SK-N-MC (cell line): ENCODE data around the gene AFF3.

Experiments
- DNase-seq: peaks from one replicate; pipeline ENCODE4 v3.0.0-alpha.2; 2011; ENCODE audit warnings: low read depth, low spot score
- H3K27ac ChIP-seq: fragments of 200-600 bp; sonication (generic); 2 replicates; pipeline ENCODE4 v1.5.1; 2016; ENCODE audit warnings: mixed run types
- H3K36me3 ChIP-seq: fragments of 200-600 bp; sonication (generic); 2 replicates; pipeline ENCODE4 v1.6.1; 2017; ENCODE audit warnings: antibody characterized with exemption, low read length, mixed read lengths; ENCODE audit not compliant: insufficient read depth
- H3K4me3 ChIP-seq: fragments of 200-600 bp; sonication (generic); 2 replicates; pipeline ENCODE4 v1.5.1; 2016
- H3K9ac ChIP-seq: fragments of 200-600 bp; sonication (generic); 2 replicates; pipeline ENCODE4 v1.8.0; 2017; ENCODE audit warnings: mixed run types, mixed read lengths; ENCODE audit not compliant: insufficient read length
- H3K9me3 ChIP-seq: fragments of 200-600 bp; sonication (generic); 2 replicates; pipeline ENCODE4 v1.6.1; 2017; ENCODE audit warnings: low read depth, mild to moderate bottlenecking, antibody characterized with exemption, low read length, moderate library complexity, mixed read lengths
- EZH2 ChIP-seq: fragments of 200-600 bp; sonication (generic); IDR thresholded peaks from one replicate; pipeline ENCODE4 v1.6.1; 2017; ENCODE audit warnings: antibody characterized with exemption
- FOXP2 ChIP-seq: optimal IDR thresholded peaks from 2 replicates; pipeline ENCODE3; 2011; ENCODE audit warnings: mild to moderate bottlenecking, moderate library complexity; ENCODE audit not compliant: insufficient read depth; ENCODE audit errors: extremely low read length, control extremely low read depth
- POLR2AphosphoS5 ChIP-seq: IDR thresholded peaks from 2 replicates; pipeline ENCODE4 v1.6.1; 2012; ENCODE audit warnings: mild to moderate bottlenecking, low read depth, low read length, borderline replicate concordance

AFF3 gene

DNA sequence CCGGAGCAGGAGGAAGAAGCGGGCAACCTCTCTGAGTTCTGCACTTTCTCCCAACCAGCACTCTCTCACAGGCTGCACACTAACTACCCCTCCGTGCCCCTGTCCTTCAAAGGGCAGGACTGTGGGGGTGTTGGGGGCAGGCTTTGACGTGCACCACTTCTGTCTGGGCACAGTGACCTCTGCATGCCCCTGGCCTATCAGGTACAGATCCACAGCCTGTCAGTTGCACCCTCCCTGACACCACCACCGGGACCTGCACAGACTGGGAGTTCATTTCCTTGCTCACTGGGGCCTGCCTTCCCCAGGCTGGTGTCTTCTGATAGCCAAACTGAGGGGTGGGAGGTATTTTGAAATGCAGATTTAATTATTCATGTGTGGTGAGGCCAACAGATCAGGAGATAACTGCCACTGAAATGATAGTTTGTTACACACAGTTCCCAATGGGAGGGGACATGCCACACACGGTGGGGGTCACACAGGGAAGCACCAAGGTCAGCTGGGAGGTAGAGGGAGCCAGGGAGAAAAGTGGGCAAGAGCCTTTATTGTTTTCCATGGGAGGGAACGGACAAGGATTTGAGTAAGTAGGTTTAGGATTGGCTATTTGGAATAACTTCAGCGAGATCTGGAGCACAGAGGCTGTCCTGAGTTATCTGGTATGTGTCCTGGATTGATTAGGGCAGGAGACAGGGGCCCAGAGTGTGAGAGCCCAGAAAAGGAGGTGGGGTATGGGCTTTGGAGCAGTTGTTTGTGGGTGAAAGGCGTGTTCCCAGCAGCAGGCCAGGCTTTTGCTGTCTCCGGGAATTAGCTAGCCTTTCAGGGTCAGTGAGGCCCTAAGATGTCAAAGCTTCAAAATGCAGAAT is 251.6 kb downstream of the AFF3 start:
- no peak for TF ChIP-seq FOXP2
- TF ChIP-seq POLR2AphosphoS5, result no peak
- no peak for TF ChIP-seq EZH2
- DNase-seq, result no peak
- Histone ChIP-seq H3K4me3 (no peak overlapping the region), H3K27ac (no peak overlapping the region), H3K36me3 (no peaks in the 10 kb centered on the region), H3K9me3 (no peaks in the 10 kb centered on the region), H3K9ac (no peak overlapping the region)

DNA sequence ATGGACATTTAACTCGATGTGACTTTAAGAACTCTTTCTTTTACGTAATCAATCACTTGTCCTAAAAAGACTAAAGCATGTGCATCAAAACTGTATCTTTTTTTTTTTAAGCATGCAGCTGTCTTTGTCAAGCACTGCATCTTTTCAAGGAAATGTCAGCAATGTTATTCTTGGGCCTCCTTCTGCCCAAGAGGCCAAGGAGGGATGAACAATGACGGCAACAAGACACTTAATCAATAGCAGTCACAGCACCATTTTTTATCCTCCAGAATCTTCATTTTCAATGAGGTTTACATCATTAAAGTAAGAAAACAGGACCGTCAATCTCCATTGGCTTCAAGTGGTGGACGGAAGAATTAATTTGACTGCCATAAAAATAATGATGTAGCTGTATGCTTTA is 253.8 kb downstream of the AFF3 start:
- Histone ChIP-seq H3K27ac (no peak overlapping the region), H3K4me3 (no peak overlapping the region), H3K9me3 (no peaks in the 10 kb centered on the region), H3K9ac (no peak overlapping the region), H3K36me3 (no peaks in the 10 kb centered on the region)
- no peak for DNase-seq
- TF ChIP-seq EZH2 (no peak), POLR2AphosphoS5 (no peak), FOXP2 (no peak)

- no peaks in the 10 kb centered on the region for H3K9me3 ChIP-seq
- no peak for DNase-seq
- TF ChIP-seq POLR2AphosphoS5 (no peak), EZH2 (no peak), FOXP2 (no peak)
- H3K4me3 ChIP-seq, result no peak overlapping the region
- H3K9ac ChIP-seq, result no peak overlapping the region
- H3K27ac ChIP-seq, result no peak overlapping the region
- no peaks in the 10 kb centered on the region for H3K36me3 ChIP-seq
Measured at GRCh38 chr2:99886418-99886817, 256.0 kb downstream of the AFF3 start.

- no peak overlapping the region for H3K4me3 ChIP-seq
- TF ChIP-seq POLR2AphosphoS5 (no peak), EZH2 (no peak), FOXP2 (no peak)
- no peak for DNase-seq
- no peak overlapping the region for H3K9ac ChIP-seq
- H3K36me3 ChIP-seq, result no peaks in the 10 kb centered on the region
- H3K9me3 ChIP-seq, result no peaks in the 10 kb centered on the region
- no peak overlapping the region for H3K27ac ChIP-seq
Measured at GRCh38 chr2:99883358-99883757, 259.0 kb downstream of the AFF3 start.

DNA sequence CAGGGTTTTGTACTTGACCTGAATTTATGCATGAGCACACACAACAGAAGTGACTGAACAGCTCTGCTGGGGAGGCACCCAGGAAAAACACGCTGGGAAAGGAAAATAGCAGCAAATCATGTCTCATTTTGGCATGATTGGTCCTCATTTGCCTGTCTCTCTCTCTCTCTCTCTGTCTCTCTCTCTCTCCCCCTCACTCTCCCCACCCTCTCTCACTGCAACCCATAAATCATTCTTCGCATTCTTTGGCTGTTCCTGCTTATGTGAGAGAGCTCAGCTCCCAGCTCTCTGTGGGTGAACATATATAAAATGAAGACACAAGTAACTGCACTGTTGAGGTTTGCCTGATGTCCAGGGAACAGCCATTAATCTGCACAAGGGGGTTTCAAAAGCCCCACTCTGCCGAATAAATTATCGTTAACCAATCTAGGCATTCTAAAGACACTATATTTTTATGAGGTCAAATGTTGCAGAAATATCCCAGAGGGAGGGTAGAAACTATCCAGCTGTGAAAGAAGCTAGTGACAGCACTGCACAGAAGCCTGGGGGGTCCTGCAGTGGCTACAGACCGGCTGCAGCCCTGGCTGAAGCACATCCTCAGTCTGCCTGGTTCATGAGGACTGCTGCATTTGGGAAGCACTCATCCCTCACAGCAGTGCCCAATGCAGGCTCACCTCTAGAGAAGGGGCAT is 260.3 kb downstream of the AFF3 start:
- Histone ChIP-seq H3K4me3 (no peak overlapping the region), H3K27ac (no peak overlapping the region), H3K9ac (no peak overlapping the region), H3K36me3 (no peaks in the 10 kb centered on the region), H3K9me3 (no peaks in the 10 kb centered on the region)
- TF ChIP-seq EZH2 (no peak), POLR2AphosphoS5 (no peak), FOXP2 (no peak)
- DNase-seq, result no peak

- Histone ChIP-seq H3K9me3 (no peaks in the 10 kb centered on the region), H3K27ac (no peak overlapping the region), H3K9ac (no peak overlapping the region), H3K4me3 (no peak overlapping the region), H3K36me3 (no peaks in the 10 kb centered on the region)
- no peak for TF ChIP-seq EZH2
- no peak for TF ChIP-seq POLR2AphosphoS5
- no peak for TF ChIP-seq FOXP2
- no peak for DNase-seq
Measured at GRCh38 chr2:99880964-99881294, 261.5 kb downstream of the AFF3 start.

DNA sequence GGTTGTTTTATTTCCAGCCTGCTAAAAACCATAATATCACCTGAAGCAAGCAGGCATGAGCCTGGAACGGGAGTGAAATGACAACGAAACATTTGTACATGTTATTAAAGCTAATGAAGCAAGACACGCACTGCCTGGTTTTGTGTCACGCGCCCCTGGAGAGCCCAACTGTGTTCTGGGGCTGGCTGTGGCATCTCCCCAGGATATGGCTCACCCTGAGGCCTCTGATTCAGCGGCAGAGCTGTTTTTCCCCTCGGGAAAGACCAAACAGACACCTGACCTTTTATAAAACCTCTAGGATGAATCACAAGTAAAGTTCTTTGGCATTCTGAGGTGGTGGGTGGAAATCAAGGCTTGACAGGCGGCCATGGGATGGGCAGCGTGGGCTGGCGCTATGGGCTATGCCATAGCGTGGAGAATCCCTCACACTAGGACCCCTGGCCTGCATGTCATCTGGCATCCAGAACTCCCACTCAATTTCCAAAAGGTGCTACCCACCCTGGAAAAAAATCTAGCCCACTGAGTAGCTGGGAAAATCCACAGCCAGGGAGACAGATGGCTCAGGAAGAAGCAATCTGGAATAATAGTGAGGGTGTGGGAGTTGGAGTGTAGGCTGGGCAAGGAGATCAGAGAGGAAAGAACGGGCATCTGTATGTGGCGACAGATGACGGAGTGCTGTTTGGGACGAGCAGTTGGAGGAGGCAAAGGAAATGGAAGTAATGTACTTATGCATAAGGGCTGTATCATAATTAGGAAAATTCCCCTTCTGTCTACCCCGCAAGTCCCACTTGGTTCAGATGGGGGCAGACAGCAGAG is 262.0 kb downstream of the AFF3 start:
- TF ChIP-seq POLR2AphosphoS5 (no peak), EZH2 (no peak), FOXP2 (no peak)
- Histone ChIP-seq H3K4me3 (no peak overlapping the region), H3K36me3 (no peaks in the 10 kb centered on the region), H3K27ac (no peak overlapping the region), H3K9me3 (no peaks in the 10 kb centered on the region), H3K9ac (no peak overlapping the region)
- no peak for DNase-seq

- DNase-seq, result no peak
- Histone ChIP-seq H3K4me3 (no peak overlapping the region), H3K36me3 (no peaks in the 10 kb centered on the region), H3K9me3 (no peaks in the 10 kb centered on the region), H3K27ac (no peak overlapping the region), H3K9ac (no peak overlapping the region)
- no peak for TF ChIP-seq FOXP2
- no peak for TF ChIP-seq EZH2
- TF ChIP-seq POLR2AphosphoS5, result no peak
Measured at GRCh38 chr2:99879481-99879880, 262.9 kb downstream of the AFF3 start.
